ENCODE results near the gene KCND2.

KCND2 gene

DNA sequence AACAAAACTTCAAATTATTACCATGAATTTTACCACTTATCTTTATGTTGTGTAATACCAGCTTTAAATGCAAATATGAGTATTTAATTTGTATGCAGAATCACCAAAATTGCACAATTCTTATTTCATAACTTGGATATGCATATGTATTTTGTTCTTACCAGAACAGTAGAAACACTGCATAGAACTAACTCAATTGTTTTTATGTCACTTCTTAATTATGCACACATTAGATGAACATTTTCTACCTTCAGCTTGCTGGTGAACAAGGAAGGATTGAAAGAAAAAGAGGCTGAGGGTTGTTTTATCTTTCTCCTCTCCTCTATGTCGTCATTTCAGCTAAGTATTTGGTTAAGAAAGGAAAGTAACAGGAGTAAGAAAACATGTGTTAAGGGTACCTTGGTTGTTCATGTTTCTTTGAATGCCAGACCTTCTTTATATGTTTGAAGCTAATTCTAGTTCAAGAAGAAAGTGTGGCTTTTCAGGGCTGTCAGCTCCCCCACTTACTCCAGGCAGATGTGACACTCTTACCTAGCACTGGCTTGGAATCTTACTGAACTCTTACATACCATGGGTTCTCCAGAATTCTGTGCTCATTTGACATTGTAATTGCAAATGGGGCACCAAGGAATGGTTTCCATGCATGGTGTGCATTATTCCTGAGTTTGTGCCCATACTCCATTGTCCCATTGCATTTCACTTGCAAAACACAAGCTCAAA lies 436.4 kb downstream of the KCND2 start:
- DNase-seq (ENCODE audit: low spot score): no peak
- in situ Hi-C loops (cut with MboI; ENCODE audit: low sequenced_read_pairs, unreplicated experiment): no loop called here
- TF ChIP-seq, protein P1, sequence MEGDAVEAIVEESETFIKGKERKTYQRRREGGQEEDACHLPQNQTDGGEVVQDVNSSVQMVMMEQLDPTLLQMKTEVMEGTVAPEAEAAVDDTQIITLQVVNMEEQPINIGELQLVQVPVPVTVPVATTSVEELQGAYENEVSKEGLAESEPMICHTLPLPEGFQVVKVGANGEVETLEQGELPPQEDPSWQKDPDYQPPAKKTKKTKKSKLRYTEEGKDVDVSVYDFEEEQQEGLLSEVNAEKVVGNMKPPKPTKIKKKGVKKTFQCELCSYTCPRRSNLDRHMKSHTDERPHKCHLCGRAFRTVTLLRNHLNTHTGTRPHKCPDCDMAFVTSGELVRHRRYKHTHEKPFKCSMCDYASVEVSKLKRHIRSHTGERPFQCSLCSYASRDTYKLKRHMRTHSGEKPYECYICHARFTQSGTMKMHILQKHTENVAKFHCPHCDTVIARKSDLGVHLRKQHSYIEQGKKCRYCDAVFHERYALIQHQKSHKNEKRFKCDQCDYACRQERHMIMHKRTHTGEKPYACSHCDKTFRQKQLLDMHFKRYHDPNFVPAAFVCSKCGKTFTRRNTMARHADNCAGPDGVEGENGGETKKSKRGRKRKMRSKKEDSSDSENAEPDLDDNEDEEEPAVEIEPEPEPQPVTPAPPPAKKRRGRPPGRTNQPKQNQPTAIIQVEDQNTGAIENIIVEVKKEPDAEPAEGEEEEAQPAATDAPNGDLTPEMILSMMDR (IDR thresholded peaks at IDR 0.05; ENCODE audit: borderline replicate concordance, control extremely low read depth, extremely low read depth, insufficient read depth, missing control alignments): no peak

DNA sequence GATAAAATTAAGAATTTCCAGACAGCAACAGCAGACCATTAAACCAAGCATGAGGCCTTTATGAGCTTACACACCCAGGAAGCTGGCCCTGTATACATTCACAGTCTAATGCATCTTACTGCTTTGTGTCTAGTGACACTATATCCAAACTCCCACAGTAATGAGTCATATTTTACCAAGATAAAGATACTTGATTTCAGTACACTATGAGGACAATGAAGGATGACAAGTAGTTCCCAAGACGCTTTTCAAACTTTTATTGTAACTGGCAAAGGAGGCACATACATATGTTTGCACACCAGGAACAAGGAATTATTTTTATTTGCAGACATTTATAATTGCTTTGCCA lies 437.0 kb downstream of the KCND2 start:
- in situ Hi-C loops (cut with MboI; ENCODE audit: low sequenced_read_pairs, unreplicated experiment): no loop called here
- no peak for DNase-seq (ENCODE audit: low spot score)
- TF ChIP-seq, protein P1 (IDR thresholded peaks at IDR 0.05; ENCODE audit: borderline replicate concordance, control extremely low read depth, extremely low read depth, insufficient read depth, missing control alignments): no peak

DNA sequence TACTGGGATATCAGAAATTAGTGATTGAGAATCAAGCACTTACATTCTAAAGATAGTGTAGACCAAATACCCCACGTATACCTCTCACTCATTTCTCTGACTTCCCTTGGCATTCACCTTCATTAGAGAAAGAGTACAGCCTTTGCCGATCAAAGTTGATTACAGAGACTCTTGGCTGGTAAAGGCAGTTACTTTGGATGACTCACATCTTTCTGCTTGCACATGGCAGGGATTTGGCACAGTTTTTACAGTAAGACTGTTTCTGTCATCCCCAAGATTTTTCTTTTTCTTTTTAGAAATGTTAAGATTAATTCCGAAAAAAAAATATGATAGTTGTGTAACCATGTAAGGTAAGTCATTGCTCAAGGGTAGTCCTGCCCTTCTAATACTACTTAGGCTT lies 442.0 kb downstream of the KCND2 start:
- no peak for DNase-seq (ENCODE audit: low spot score)
- in situ Hi-C loops (cut with MboI; ENCODE audit: low sequenced_read_pairs, unreplicated experiment): no loop called here
- TF ChIP-seq, protein P1 (IDR thresholded peaks at IDR 0.05; ENCODE audit: borderline replicate concordance, control extremely low read depth, extremely low read depth, insufficient read depth, missing control alignments): no peak

DNA sequence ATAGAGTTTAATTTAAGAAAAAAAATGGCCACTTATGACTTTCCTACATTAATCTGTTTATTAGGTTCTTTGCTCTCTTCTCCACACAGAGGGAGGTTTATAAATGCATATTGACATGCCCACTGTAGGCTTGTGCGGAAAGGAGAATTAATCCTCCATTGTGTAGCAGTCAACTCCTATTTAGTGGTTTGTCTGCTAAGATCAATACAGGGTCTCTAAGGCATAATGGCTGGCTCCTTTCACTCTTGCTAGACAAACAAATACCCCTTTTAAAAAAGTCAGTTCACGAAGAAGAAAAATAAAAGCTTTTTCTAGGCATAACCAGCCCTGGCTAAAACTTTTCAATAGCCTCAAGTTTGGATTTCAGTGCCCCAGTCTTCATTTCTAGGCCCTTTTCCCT lies 443.3 kb downstream of the KCND2 start:
- in situ Hi-C loops (cut with MboI; ENCODE audit: low sequenced_read_pairs, unreplicated experiment): no loop called here
- DNase-seq (ENCODE audit: low spot score): no peak
- TF ChIP-seq, protein P1 (IDR thresholded peaks at IDR 0.05; ENCODE audit: borderline replicate concordance, control extremely low read depth, extremely low read depth, insufficient read depth, missing control alignments): no peak

DNA sequence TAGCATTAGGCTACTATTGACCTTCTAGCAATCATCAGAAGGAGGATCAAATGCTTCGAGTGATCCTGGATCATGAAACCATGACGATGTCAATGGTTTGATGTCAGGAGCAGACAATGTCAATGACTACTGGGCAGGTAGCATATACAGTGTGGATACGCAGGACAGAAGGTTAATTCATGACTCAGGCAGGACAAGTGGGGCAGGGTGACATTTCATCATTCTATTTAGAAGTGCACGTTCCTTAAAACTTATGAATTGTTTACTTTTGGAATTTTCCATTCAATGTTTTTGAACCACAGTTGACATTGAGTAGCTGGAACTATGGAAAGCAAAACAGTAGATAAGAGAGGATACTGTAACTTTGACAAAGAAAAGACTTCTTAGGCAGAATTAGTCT lies 444.2 kb downstream of the KCND2 start:
- in situ Hi-C loops (cut with MboI; ENCODE audit: low sequenced_read_pairs, unreplicated experiment): no loop called here
- TF ChIP-seq, protein P1 (IDR thresholded peaks at IDR 0.05; ENCODE audit: borderline replicate concordance, control extremely low read depth, extremely low read depth, insufficient read depth, missing control alignments): no peak
- no peak for DNase-seq (ENCODE audit: low spot score)

DNA sequence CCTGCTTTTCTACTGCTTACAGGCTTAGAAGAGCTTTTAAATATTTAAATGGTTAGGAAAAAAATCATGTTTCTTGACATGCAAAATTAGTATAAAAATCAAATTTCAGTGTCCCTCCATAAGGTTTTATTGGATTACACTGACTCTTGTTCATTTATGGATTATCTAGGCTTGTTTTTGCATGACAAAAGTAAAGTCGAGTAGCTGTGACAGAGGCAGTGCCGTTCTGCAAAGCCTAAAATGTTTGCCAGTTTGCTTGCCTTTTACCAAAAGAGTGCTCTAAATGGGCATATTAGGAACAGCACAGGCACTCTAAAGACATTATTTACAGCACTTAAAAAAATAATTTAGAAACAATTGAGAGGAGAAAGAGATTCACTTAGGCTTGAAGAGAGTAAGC lies 445.4 kb downstream of the KCND2 start:
- DNase-seq (ENCODE audit: low spot score): no peak
- TF ChIP-seq, protein P1 (IDR thresholded peaks at IDR 0.05; ENCODE audit: borderline replicate concordance, control extremely low read depth, extremely low read depth, insufficient read depth, missing control alignments): no peak
- in situ Hi-C loops (cut with MboI; ENCODE audit: low sequenced_read_pairs, unreplicated experiment): no loop called here

Measured in GM13976 (cell line).